Ecto neural progenitor cell (in vitro differentiated cells): ENCODE measurements around the gene ISG15.
A peak's percentile ranks its signal among the peaks of the same experiment; 100 is the strongest.

Experiments
- DNase-seq: peaks from one replicate; pipeline ENCODE4 v3.0.0-alpha.2; 2018; ENCODE audit warnings: low spot score

ISG15 gene

GRCh38 chr1:1013105-1013921, at the start of gene ISG15:
ISG15 (plus strand) TSS chr1:1013497; CDS start chr1:1013574, 77 bp downstream.
- peak; percentile 89 for DNase-seq

GRCh38 chr1:963746-964525, 49.4 kb upstream of the ISG15 start:
- no peak for DNase-seq

- no peak for DNase-seq
Observed at GRCh38 chr1:964691-965525, 48.4 kb upstream of the ISG15 start.

DNA sequence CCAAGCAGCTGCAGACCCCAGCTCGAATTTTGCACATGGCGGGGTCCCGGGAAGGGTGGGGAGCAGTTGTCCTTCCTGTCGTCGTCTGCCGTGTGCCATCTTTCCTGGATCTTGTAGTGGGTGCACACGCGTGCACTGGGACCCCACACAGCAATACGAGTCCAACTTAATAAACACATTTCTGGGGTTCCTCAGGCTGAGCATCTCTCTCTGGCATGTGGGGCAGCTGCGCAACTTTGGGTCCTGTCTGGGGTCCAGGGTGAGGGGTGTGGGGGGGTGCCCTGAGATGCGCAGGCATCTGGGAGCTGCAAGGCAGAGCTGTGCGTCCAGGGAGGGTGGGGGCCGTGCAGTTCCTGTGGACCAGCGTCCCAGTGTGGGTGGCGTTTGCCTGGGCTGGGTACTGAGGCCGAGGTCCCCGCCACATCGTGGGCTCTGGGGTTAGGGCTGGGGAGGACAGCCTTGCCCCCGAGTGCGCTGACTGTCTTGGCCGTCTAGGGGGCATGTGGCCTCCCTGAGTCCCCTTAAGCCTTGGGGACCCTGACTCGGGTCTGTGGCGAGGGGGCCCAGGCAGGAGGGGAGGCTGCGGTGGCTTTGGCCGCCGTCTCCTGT, 47.7 kb upstream of the ISG15 start:
- DNase-seq: no peak

- no peak for DNase-seq
Observed at GRCh38 chr1:966135-966703, 47.1 kb upstream of the ISG15 start, which contains the start of gene PLEKHN1. PLEKHN1 (plus strand) TSS chr1:966482; CDS start chr1:966532, 50 bp downstream.

GRCh38 chr1:966704-967300, 46.5 kb upstream of the ISG15 start:
- DNase-seq: no peak

- no peak for DNase-seq
Observed at GRCh38 chr1:967466-968343, 45.6 kb upstream of the ISG15 start.

- no peak for DNase-seq
Observed at GRCh38 chr1:969260-969855, 43.9 kb upstream of the ISG15 start.

DNA sequence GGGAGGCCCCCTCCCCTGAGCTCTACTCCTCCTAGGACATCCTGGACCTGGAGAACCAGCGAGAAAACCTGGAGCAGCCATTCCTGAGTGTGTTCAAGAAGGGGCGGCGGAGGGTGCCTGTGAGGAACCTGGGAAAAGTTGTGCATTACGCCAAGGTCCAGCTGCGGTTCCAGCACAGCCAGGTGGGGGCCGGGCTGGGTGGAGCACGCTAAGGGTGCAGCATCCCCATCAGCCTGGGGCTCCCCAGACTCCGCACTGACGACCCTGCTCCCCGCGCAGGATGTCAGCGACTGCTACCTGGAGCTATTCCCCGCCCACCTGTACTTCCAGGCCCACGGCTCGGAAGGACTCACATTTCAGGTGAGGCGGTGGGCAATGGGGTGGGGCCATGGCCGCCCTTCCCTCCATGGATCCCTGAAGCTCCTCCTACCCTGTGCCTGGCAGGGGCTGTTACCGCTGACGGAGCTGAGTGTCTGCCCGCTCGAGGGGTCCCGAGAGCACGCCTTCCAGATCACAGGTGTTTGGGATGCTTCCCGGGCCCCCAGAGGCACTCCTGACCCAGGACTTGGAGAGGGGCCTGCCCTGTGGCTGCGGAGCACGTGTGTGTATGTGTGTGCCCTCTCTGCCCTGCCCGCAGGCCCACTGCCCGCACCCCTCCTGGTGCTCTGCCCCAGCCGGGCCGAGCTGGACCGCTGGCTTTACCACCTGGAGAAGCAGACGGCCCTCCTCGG, 42.9 kb upstream of the ISG15 start:
- no peak for DNase-seq

DNA sequence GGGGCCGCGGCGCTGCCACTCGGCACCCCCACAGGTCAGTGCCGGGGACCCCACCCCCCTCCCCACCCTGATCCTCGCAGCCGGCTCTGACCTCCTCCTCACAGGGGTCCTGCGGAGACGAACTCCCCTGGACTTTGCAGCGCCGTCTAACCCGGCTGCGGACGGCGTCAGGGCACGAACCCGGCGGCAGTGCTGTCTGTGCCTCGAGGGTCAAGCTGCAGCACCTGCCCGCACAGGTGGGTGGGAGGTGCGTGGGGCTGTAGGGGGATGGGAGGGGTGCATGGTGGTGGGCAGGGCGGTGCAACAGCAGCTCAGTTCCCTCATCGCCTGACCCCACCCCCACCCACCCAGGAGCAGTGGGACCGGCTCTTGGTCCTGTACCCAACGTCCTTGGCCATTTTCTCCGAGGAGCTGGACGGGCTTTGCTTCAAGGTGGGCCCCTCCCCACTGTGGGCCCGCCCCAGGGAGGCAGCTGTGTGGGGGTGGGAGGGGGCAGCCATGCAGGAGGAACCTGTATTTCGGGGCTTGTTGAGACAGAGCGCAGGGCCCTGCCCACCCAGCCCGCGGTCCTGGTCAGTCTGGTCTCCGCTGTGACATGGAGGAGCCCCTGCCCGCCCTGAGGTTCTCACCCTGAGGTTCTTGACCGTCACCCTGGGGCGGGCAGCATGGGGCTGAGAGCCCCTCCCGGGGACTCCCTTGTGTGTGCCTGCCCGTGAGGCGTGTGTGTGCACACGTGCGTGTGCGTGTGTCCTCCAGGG, 42.1 kb upstream of the ISG15 start:
- no peak for DNase-seq

DNA sequence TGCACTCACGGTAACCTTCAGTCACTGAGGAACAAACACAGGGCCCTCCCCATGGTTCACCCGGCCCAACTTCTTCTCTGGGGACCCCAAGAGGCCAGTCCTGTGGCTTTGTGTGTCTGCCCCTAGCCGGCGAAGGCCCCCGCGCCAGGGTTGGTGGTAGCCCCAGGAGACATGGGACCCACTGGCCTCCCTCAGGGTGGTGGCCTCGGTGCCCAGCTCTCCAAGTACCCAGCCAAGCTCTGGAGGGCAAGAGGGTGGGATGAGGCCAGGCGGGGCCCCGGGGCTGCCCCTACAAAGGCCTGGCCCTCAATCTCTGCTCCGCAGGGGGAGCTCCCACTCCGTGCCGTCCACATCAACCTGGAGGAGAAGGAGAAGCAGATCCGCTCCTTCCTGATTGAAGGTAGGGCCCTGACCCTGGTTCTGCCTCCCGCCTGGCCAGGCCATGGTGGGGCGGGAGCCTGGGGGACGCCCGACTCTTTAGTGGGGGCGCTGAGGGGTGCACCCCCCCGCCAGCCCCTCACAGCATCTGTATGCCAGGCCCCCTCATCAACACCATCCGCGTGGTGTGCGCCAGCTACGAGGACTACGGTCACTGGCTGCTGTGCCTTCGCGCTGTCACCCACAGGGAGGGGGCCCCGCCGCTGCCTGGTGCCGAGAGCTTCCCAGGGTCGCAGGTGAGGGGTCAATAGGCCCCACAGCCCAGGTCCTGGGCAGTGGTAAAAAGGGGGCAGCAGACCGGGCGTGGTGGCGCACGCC, 41.4 kb upstream of the ISG15 start:
- no peak for DNase-seq

- no peak for DNase-seq
Observed at GRCh38 chr1:972726-973458, 40.4 kb upstream of the ISG15 start.

DNA sequence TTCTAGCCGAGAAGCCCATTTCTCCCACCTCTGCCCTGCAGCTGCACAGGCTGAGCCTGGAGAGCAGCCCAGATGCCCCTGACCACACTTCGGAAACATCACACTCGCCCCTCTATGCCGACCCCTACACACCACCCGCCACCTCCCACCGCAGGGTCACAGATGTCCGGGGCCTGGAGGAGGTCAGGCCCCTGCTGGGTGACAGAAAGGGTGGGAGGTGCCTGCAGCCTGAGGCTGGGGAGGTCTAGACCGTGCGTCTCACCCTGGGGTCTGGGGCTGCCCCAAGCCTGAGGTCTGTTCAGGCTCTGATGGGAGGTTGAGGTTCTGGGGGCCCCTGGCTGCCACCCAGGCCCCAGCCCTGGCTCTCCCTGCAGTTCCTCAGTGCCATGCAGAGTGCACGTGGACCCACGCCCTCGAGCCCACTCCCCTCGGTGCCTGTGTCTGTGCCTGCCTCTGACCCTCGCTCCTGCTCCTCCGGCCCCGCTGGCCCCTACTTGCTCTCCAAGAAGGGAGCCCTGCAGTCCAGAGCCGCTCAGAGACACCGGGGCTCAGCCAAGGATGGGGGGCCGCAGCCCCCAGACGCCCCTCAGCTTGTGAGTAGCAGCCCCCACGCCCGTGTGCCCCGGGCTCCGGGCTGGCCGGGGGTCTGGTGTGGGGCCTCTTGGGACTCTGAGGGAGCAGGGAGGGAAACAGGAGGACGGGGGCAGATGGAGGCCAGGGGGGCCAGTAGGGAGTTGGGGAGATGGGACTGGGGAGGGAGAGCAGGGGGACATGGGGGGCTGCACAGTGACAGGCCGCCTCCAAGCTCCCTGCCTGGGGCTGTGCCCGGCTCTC, 39.6 kb upstream of the ISG15 start:
- no peak for DNase-seq

- no peak for DNase-seq
Observed at GRCh38 chr1:974293-974640, 39.0 kb upstream of the ISG15 start.

DNA sequence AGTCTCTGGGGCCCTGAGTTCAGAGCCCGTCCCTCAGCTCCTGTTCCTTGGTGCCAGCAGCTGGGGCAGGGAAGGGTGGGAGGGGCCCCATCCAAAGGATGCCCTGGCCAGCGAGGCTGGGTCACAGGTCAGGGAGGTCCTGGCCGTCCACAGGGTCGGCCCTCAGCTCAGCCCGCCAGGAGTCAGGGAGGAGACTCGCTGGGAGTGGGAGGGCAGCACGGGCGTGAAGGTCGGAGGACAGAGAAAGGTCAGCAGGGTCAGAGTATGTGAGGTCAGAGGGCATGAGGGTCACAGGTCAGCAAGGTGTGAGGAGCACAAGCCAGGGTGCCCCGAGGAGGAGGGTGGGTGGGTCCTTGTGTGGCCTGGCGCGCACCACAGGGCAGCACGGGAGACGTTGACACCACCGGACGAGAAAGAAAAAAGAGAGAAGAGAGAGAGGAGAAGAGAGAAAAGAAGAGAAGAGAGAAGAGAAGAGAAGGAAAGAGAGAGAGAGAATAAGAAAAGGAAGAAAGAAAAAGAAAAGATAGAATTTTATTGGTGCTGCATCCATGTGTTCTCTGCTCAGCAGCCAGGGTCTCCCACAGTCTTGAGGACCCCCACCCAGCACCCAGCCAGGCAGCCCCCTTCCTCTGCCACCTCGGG, 38.5 kb upstream of the ISG15 start:
- DNase-seq: no peak
